Measurements from ENCODE around the gene TBC1D22B. TPM values are rescaled to one million over a fixed set of nuclear protein-coding genes. Genes with fewer than 3 reads are reported as not detected.
"Not testable (repeated sequence)": the region's sequence is repeated elsewhere in the genome, so short reads cannot be mapped to it uniquely, and the experiment has no call there.

The TBC1D22B gene
- total RNA-seq, 1 experiment from 2014 or later, result 7.8 TPM

DNA sequence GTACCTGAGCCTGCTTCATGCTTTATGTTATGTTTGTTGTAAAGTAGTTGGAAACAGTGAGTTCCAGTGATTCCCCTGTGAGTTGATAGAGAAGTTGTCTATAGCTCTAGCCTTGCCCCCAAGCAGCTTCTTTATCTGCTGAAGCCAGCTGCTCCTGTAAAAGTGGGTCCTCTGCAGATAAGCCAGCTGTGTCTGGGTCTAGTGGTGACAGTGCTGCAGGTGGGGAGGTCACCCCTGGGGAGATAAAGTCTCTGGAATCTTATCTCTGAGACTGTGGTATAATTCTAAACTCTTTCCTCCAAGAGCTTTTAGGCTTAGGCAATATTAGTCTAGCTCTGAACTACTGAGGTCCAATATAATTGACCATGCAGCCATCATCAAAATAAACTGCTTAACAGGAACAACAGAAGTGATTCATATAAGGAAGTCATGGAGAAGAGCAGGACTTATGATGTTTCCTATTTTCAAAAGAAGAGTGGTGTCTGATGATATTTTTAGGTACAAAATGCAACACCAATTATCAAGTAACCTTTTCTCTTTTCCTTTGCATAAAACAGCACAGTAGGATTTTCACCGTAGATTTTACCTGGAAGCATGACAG, 44.6 kb downstream of the TBC1D22B start:
- DNase-seq (ENCODE audit: low spot score), result no peak

DNA sequence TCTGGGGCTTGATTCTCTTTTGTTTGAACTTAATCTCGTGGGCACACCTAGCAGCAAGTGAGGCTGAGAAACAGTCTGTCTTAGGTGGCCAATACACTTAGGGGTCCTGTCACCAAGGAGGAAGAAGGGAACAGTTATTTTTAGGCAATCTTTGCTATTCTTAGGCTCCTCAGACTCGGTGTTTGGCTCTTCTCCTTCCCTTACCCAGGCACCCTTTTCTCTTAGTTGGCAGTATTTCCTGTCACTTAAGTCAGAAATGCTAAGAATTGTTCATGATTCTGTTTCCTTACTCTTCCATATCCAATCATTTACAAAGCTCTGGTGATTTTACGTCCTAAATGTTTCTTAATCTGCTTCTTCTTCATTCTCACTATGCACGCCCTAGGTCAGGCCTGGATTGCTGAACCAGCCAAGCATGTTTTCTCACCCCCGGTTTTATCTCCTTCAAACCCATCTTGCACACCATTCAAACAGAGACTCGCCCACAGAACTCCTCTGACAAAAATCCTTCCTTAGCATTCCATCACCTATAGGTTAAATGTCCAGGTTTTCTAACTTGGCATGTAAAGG, 45.6 kb downstream of the TBC1D22B start:
- DNase-seq (ENCODE audit: low spot score), result no peak

DNA sequence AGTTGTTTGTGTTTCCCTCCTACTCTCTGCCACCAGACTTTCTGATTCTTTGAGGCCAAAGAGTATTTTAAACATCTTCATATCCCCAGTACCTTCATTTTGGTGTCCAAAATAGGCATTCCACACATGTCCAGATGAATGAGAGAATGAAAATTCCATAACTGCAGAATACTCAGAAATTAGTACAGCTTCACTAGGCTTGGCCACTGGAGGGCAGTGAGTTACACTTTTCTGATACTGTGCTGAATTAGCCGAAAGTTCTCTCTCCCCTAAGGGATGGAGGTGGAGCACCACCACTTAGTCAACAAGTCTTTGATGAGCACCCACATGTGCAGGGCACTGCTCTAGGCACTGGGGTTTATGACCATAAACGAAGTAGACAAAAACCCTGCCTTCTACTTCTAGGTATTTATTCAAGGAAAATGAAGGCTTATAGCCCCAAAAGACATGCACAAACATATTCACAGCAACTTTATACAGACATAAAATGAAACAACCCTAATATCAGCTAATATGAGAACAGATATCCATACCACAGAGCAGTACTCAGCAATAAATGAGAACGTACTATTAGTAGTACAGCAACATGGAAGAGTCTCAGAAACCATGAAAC, 46.4 kb downstream of the TBC1D22B start:
- DNase-seq (ENCODE audit: low spot score), result peak; percentile 35

DNA sequence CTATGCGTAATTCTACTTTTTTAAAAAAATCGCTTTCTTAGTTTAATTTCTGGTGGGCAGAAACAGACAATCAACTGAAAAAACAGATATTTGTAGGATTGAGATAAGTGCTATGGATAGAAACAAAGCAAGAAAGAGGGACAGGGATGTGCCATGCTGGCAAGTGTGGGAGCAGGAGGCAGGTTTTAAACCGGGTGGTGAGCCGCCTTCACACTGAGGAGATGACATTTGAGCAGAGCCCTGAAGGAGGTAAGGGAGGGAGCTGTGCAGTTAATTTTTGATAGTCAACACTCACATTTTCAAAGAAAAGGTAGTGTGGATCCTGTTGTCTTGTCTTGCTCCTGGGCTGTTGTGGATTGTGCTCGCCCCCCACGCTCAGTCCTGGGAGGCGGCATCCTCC, 47.2 kb downstream of the TBC1D22B start:
- DNase-seq (ENCODE audit: low spot score), result no peak

DNA sequence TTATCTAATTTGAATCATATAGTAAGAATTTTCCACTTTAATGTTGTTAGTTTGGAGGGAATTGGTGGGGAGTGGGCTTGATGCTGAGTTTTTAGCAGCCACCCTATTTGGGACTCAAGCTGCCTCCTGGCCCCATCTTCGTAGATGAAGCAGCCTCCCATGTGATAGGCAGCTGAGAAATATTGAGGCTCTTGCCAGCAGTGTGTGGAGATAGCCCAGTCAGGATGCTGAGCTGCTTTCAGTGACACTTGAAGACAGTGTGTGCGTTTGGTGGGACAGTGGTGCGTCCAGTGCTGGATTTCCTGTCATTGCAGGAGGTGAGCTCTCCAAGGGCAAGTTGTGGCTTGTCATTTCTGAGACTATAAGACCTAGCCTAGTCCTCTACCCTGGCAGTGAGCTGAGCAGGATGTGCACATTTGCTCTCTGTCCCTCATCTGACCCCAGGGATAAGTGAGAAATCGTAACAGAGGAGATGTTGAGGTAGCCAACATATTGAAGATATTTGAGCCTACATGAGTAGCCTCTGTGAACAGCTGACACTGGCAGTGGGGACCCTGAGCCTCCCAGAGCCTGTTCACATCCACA, 48.4 kb downstream of the TBC1D22B start:
- DNase-seq (ENCODE audit: low spot score), result no peak

- no peak for DNase-seq (ENCODE audit: low spot score)
Measured at GRCh38 chr6:37306624-37307222, 49.2 kb downstream of the TBC1D22B start.

GRCh38 chr6:37307484-37307883, 49.9 kb downstream of the TBC1D22B start:
- DNase-seq (ENCODE audit: low spot score), result not testable (repeated sequence)

- no peak for DNase-seq (ENCODE audit: low spot score)
Measured at GRCh38 chr6:37308069-37308815, 50.7 kb downstream of the TBC1D22B start.

- no peak for DNase-seq (ENCODE audit: low spot score)
Measured at GRCh38 chr6:37309046-37309445, 51.5 kb downstream of the TBC1D22B start.

DNA sequence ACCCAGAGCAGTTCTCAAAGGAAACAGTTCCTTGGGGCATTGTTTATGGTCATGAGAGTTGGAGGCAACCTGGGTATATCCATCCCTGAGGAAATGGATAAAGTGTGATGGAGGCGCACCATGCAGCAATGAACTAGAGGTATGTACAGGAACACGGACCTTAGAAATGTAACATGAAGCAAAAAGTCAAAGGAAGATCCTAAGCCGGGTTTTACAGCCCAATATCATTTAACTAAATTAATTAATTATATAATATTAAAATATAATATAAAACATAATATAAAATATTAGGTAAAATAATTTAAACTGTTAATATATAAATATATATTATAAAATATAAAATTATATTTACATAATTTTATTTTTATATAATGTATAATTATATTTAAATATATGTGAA, 52.1 kb downstream of the TBC1D22B start:
- no peak for DNase-seq (ENCODE audit: low spot score)

DNA sequence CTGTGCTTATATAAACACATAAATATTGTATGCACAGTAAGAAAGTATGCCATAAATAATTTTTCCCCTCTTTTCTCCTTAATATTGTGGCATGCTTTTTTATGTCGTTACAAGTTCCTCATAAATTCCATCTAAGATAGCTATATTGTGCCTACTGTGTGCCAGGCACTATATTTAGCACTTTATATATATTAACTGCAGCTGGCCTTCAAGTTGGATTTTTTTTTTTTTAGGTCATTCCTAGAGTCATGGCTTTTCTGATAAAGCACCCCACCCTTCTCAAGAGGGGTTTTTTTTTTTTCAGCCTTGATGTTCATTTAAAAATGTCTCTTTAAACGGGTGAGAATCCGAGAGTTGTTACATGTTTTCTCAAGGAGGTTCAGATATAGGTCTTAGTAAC, 53.4 kb downstream of the TBC1D22B start:
- no peak for DNase-seq (ENCODE audit: low spot score)

DNA sequence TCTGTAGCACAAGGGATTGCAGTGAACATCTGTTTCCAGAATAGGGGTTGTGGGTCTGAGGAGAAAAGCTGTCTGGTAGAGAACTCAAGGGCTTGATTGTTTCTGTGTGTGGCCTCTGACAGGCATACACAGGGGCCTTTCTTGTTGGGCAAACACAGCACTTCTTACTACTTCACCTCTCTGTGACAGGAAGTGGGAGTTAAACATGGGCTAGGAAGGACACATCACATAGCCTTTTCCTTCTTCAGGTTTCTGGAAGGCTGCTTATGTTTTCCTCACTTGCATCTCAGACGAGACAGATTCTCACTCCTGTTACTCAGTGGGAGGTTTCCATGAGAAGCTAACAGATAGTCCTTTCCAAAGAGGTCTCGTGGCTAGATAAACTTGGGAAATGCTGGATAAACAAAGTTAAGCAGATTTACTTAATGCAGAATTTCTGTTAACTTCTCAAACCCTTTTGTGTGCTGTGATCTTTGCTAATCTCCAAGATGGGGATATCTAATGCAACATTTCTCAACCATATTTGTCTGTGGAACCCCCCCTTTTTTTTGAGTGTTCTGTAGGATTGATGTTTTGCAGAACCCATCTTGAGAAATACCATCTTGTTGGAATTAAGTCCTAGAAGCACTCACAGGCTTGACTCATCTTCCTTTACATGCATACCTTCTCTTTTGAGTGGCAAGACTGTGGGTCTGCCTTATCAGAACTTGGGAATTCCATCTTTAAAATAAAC, 54.3 kb downstream of the TBC1D22B start:
- no peak for DNase-seq (ENCODE audit: low spot score)

DNA sequence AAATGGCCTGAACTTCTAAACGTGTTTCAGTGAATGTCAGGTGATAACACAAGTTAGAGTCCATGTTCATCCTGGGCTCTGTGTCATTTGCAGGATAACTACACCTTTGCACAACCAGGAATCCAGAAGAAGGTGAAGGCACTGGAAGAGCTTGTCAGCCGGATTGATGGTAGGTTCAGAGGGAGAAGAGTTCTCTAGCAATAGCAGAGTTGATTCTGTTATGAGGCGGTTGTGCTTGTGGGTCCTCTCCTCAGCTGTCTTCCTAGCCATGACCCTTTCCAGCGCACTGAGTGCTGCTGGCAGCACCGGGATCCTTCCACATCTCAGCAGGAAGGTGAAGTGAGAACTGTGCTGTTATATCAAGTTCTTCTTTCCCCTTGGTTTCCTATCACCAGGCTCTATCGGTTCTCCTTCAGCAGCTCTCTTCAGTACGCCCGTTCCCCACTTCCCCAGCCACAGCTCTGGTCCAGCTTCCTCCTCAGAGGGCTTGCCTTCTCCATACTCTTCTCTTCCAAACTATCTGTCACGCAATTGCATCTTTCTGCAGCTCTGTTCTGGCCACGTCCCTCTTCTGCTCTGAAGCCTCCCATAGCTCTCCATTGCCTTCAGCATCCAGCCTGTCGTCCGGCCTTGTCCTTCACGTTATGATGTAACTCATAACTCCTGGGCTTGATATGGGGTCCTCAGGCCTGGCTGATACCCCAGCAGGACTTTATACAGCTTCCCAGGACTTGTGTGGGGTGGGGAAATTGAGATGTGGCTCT, 56.3 kb downstream of the TBC1D22B start:
- no peak for DNase-seq (ENCODE audit: low spot score)

- peak; percentile 49 for DNase-seq (ENCODE audit: low spot score)
Measured at GRCh38 chr6:37314487-37315156, 57.0 kb downstream of the TBC1D22B start.

DNA sequence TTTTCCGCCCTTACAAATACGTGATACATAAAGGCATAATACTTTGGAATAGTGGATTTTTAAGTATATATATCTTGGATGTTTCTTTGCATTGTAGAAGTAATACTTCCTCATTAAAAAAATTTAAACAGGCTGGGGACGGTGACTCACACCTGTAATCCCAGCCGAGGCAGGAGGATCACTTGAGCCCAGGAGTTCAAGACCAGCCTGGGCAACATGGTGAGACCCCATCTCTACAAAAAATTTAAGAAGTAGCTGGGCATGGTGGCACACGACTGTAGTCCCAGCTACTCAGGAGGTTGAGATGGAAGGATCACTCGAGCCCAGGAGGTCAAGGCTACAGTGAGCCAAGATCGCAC, 57.6 kb downstream of the TBC1D22B start:
- DNase-seq (ENCODE audit: low spot score), result no peak

DNA sequence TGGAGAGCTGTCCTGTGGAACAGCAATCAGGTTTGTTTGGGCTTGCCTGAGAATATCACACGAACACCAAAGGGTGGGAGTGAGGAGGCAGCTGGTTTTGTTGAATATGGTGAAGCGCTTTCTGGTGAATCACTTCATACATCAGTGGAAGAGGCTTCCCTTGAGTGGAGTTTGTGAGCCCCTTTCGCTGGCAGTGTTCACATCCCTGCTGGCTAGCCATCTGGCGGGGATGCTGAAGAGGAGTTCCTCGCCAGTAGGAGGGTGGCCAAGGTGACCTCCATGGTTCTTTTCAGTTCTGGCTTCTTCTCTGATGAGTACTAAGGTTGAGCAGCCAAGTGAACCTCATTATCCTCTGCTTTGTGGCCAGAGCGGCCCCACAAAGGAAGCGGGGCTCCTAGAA, 58.5 kb downstream of the TBC1D22B start:
- no peak for DNase-seq (ENCODE audit: low spot score)

DNA sequence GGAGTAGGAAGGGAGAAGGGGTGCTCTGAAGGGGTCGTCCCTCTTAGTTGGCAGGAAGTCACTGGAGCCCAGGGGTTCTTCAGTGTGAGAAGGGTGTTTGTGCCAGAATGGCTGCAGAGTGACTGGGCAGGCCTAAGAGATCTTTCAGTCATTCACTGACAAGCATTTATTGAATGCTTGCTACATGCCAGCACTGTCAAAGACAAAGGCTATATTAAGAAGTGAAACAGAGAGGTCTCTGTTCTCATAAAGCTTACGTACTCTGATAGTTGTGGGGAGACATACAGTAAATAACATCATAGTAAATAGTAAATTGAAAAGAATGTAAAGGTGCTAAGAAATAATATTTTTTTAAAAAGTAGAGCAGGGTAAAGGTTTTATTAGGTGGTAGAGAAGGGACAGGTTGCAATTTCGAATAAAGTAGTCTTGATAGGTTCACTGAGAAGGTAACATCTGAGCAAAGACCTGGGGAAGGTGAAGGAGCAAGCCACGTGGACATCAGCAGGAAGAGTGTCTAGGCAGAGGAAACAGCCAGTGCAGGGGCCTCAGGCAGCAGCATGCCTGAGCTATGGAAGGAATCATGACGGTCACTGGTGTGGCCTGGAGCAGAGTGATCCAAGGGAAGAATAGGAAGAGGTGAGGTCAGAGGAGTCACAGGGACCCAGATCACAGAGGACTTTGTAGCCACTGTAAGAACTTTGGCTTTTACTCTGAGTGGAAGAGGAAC, 59.9 kb downstream of the TBC1D22B start:
- no peak for DNase-seq (ENCODE audit: low spot score)

DNA sequence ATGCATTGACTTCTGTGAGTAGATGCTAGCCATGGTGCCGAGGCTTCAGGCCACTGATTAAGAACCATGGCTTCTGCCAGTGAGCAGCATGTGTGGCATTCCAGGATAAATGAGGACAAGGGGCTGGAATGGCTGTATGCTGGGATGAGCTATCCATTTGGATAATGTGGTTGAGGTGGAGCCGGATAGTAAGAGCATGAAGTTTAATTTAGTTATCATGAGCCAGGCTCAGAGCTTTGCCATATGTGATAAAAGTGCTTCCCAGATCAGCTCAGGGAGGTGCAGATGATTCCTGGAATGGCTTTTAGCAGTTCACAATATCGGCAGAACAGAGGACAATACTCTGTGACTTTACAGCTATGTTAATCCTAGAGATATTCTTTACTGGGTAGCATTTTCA, 61.6 kb downstream of the TBC1D22B start:
- DNase-seq (ENCODE audit: low spot score), result no peak

DNA sequence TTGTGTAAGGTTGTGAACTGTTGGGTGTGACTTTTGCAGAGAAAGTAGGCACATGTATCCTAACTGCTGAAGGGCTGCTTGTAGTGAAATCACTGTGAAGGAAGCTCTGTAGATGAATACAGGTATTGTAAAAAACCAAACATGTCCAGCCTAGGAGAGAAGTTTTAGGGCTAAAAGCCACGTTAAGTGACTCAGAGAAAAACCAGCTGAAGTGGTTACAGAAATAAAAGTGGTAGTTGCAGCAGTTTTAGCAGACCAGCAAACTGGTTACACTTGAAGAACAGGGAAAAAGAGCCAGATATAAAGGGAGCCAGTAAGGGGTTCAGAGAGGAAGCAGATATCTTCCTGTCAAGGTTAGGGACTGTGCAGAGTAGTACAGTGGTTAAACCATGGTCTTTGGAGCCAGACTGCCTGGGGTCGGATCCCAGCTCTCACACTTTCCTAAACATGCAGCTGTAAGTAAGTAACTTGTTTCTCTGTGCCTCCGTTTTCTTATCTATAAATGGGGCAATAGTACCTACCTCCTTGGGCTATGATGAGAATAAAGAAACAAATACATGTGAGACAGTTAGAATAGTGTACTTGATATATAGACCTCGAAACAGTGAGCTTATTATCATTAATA, 62.4 kb downstream of the TBC1D22B start:
- DNase-seq (ENCODE audit: low spot score), result no peak

Measured in HT-29 (cell line).